ENCODE data around the gene ADAMTS14. TPM values are rescaled to one million over a fixed set of nuclear protein-coding genes. Genes with fewer than 3 reads are reported as not detected.
A peak's percentile ranks its signal among the peaks of the same experiment; 100 is the strongest.

Gene ADAMTS14
- polyA plus RNA-seq, 3 donors = 0.05 TPM; not detected in 2

- no peaks in the 10 kb centered on the region for H3K4me1 ChIP-seq (ENCODE audit: control insufficient read depth in 1 of 2, insufficient read depth in 2 of 2, low read length in 2 of 2)
- no peaks in the 10 kb centered on the region for H3K79me2 ChIP-seq (ENCODE audit: insufficient read depth, low read length)
- DNase-seq = no peak
- Mint-ChIP-seq H3K36me3 (no peaks in the 10 kb centered on the region), H3K27ac (peak overlapping the region in 1 of 7 donors; percentile 64), H3K27me3 (ENCODE audit: low read depth in 3 of 3) (peaks cover 12 to 15% (median 13%) of the 10 kb centered on the region in 3 donors), H3K4me3 (no peak overlapping the region), H3K4me1 (peaks cover 3% of the 10 kb centered on the region), H3K9me3 (no peaks in the 10 kb centered on the region)
- H3K9ac ChIP-seq (ENCODE audit: insufficient read depth, low read length, poor library complexity, severe bottlenecking) = no peak overlapping the region
- H3K9me3 ChIP-seq (replicated peaks in 1 of 2; ENCODE audit: control insufficient read depth in 1 of 2, insufficient read depth in 1 of 2, low read length in 2 of 2) = no peaks in the 10 kb centered on the region
- no peak overlapping the region for H3K4me3 ChIP-seq (replicated peaks in 1 of 3; ENCODE audit: low read depth in 2 of 3, low read length in 3 of 3)
- TF ChIP-seq CTCF (IDR thresholded peaks at IDR 0.05) = no peak
- no peaks in the 10 kb centered on the region for H4K20me1 ChIP-seq (ENCODE audit: insufficient read depth, low read length)
- no peak overlapping the region for H3K27ac ChIP-seq (ENCODE audit: low read depth in 1 of 2, low read length in 2 of 2)
- intact Hi-C loops (cut with micrococcal nuclease) = no loop called here
- WGBS (ENCODE audit: insufficient coverage) = 89% methylated on average over 3 of the region's 3 CpGs
- no peak overlapping the region for H2AFZ ChIP-seq (ENCODE audit: insufficient read depth, low read depth, low read length, poor library complexity, severe bottlenecking)
- H3K4me2 ChIP-seq (replicated peaks; ENCODE audit: extremely low read depth, low read length, poor library complexity, severe bottlenecking) = no peak overlapping the region
- peaks cover 4 to 6% of the 10 kb centered on the region in 2 donors for H3K27me3 ChIP-seq (ENCODE audit: control insufficient read depth in 2 of 2, insufficient read depth in 2 of 2, low read length in 2 of 2)
- H3K36me3 ChIP-seq (replicated peaks in 1 of 2; ENCODE audit: control insufficient read depth in 1 of 2, insufficient read depth in 2 of 2, low read length in 2 of 2) = no peaks in the 10 kb centered on the region
Observed at GRCh38 chr10:70678250-70678635, 5.9 kb downstream of the ADAMTS14 start.

- WGBS (ENCODE audit: insufficient coverage) = 93% methylated on average over 3 of the region's 3 CpGs
- Histone ChIP-seq H3K4me3 (replicated peaks in 1 of 3; ENCODE audit: low read depth in 2 of 3, low read length in 3 of 3) (no peak overlapping the region), H2AFZ (ENCODE audit: insufficient read depth, low read depth, low read length, poor library complexity, severe bottlenecking) (no peak overlapping the region), H3K79me2 (ENCODE audit: insufficient read depth, low read length) (no peaks in the 10 kb centered on the region), H3K36me3 (replicated peaks in 1 of 2; ENCODE audit: control insufficient read depth in 1 of 2, insufficient read depth in 2 of 2, low read length in 2 of 2) (no peaks in the 10 kb centered on the region), H3K4me2 (replicated peaks; ENCODE audit: extremely low read depth, low read length, poor library complexity, severe bottlenecking) (no peak overlapping the region), H3K4me1 (ENCODE audit: control insufficient read depth in 1 of 2, insufficient read depth in 2 of 2, low read length in 2 of 2) (no peaks in the 10 kb centered on the region), H3K27ac (ENCODE audit: low read depth in 1 of 2, low read length in 2 of 2) (no peak overlapping the region), H3K9me3 (replicated peaks in 1 of 2; ENCODE audit: control insufficient read depth in 1 of 2, insufficient read depth in 1 of 2, low read length in 2 of 2) (no peaks in the 10 kb centered on the region), H3K27me3 (ENCODE audit: control insufficient read depth in 2 of 2, insufficient read depth in 2 of 2, low read length in 2 of 2) (peaks cover 0 to 4% of the 10 kb centered on the region in 2 donors), H4K20me1 (ENCODE audit: insufficient read depth, low read length) (no peaks in the 10 kb centered on the region), H3K9ac (ENCODE audit: insufficient read depth, low read length, poor library complexity, severe bottlenecking) (no peak overlapping the region)
- H3K9me3 Mint-ChIP-seq = no peaks in the 10 kb centered on the region
- no peak for DNase-seq
- intact Hi-C loops (cut with micrococcal nuclease) = no loop called here
- peaks cover 5 to 8% (median 7%) of the 10 kb centered on the region in 3 donors for H3K27me3 Mint-ChIP-seq (ENCODE audit: low read depth in 3 of 3)
- TF ChIP-seq CTCF (IDR thresholded peaks at IDR 0.05) = no peak
- H3K4me1 Mint-ChIP-seq = peaks cover 8% of the 10 kb centered on the region
- no peaks in the 10 kb centered on the region for H3K36me3 Mint-ChIP-seq
- H3K27ac Mint-ChIP-seq = peak overlapping the region in 1 of 7 donors; percentile 27
- no peak overlapping the region for H3K4me3 Mint-ChIP-seq
Observed at GRCh38 chr10:70678757-70679489, 6.6 kb downstream of the ADAMTS14 start.
